ENCODE measurements around the gene EIF3A. TPM values are rescaled to one million over a fixed set of nuclear protein-coding genes. Genes with fewer than 3 reads are reported as not detected.
"Not testable (repeated sequence)": the region's sequence is repeated elsewhere in the genome, so short reads cannot be mapped to it uniquely, and the experiment has no call there.

The EIF3A gene
- total RNA-seq, 3 donors from 2014 or later: 188 to 194 (median 194) TPM

GRCh38 chr10:119107106-119107505 lies 26.5 kb upstream of the EIF3A start:
- not testable (repeated sequence) for DNase-seq; H3K4me3 Mint-ChIP-seq; H3K9me3 Mint-ChIP-seq; ATAC-seq; H3K27me3 Mint-ChIP-seq (ENCODE audit: low read depth)
- Mint-ChIP-seq H3K4me1 (ENCODE audit: low read depth) (peaks cover 12% of the 10 kb centered on the region), H3K36me3 (ENCODE audit: insufficient read depth) (peaks cover 14% of the 10 kb centered on the region)

- ATAC-seq; DNase-seq; H3K27me3 Mint-ChIP-seq (ENCODE audit: low read depth); H3K9me3 Mint-ChIP-seq: not testable (repeated sequence)
- Mint-ChIP-seq H3K36me3 (ENCODE audit: insufficient read depth) (peaks cover 12% of the 10 kb centered on the region), H3K4me1 (ENCODE audit: low read depth) (peaks cover 19% of the 10 kb centered on the region), H3K4me3 (peak overlapping the region; percentile 76)
These were observed 25.3 kb upstream of the EIF3A start for GRCh38 chr10:119105899-119106298.

- Mint-ChIP-seq H3K36me3 (ENCODE audit: insufficient read depth) (peaks cover 11% of the 10 kb centered on the region), H3K4me1 (ENCODE audit: low read depth) (peaks cover 22% of the 10 kb centered on the region), H3K9me3 (no peaks in the 10 kb centered on the region), H3K4me3 (peak overlapping the region; percentile 76), H3K27me3 (ENCODE audit: low read depth) (no peaks in the 10 kb centered on the region)
- ATAC-seq: no peak
- no peak for DNase-seq
These were observed 24.5 kb upstream of the EIF3A start for GRCh38 chr10:119105155-119105554.

GRCh38 chr10:119104654-119105015 lies 24.0 kb upstream of the EIF3A start:
- no peak for ATAC-seq
- DNase-seq: peak; percentile 10
- Mint-ChIP-seq H3K36me3 (ENCODE audit: insufficient read depth) (peaks cover 9% of the 10 kb centered on the region), H3K27me3 (ENCODE audit: low read depth) (no peaks in the 10 kb centered on the region), H3K4me3 (peak overlapping the region; percentile 76), H3K9me3 (no peaks in the 10 kb centered on the region), H3K4me1 (ENCODE audit: low read depth) (peaks cover 22% of the 10 kb centered on the region)

GRCh38 chr10:119103903-119104653 lies 23.5 kb upstream of the EIF3A start, which contains the start of gene DENND10:
TSS of gene DENND10 (plus strand) at chr10:119104113. CDS start at chr10:119104143, 30 bp downstream.
- peak; percentile 88 to 91 for ATAC-seq
- H3K27me3 Mint-ChIP-seq (ENCODE audit: low read depth): no peaks in the 10 kb centered on the region

GRCh38 chr10:119103241-119103902 lies 22.8 kb upstream of the EIF3A start:
- ATAC-seq: no peak
- H3K9me3 Mint-ChIP-seq: no peaks in the 10 kb centered on the region

More at GRCh38 chr10:119103903-119104653, 23.5 kb upstream of the EIF3A start, which contains the start of gene DENND10:
- Mint-ChIP-seq H3K9me3 (no peaks in the 10 kb centered on the region), H3K4me3 (peak within 1 kb of the TSS; percentile 76), H3K4me1 (ENCODE audit: low read depth) (peaks cover 22% of the 10 kb centered on the region), H3K36me3 (ENCODE audit: insufficient read depth) (peaks cover 6% of the 10 kb centered on the region)
- DNase-seq: peak; percentile 76

GRCh38 chr10:119101366-119102098 lies 20.9 kb upstream of the EIF3A start:
- Mint-ChIP-seq H3K4me3 (no peak overlapping the region), H3K9me3 (no peaks in the 10 kb centered on the region), H3K27me3 (ENCODE audit: low read depth) (no peaks in the 10 kb centered on the region), H3K4me1 (ENCODE audit: low read depth) (peaks cover 22% of the 10 kb centered on the region), H3K36me3 (ENCODE audit: insufficient read depth) (no peaks in the 10 kb centered on the region)
- no peak for DNase-seq
- ATAC-seq: no peak

More at GRCh38 chr10:119103241-119103902, 22.8 kb upstream of the EIF3A start:
- Mint-ChIP-seq H3K4me1 (ENCODE audit: low read depth) (peaks cover 22% of the 10 kb centered on the region), H3K36me3 (ENCODE audit: insufficient read depth) (peaks cover 5% of the 10 kb centered on the region), H3K4me3 (peak overlapping the region; percentile 74), H3K27me3 (ENCODE audit: low read depth) (no peaks in the 10 kb centered on the region)
- no peak for DNase-seq

- H3K4me3 Mint-ChIP-seq: no peak overlapping the region
- no peaks in the 10 kb centered on the region for H3K27me3 Mint-ChIP-seq (ENCODE audit: low read depth)
- no peaks in the 10 kb centered on the region for H3K36me3 Mint-ChIP-seq (ENCODE audit: insufficient read depth)
- H3K9me3 Mint-ChIP-seq: no peaks in the 10 kb centered on the region
- DNase-seq (no peak), ATAC-seq (no peak)
- H3K4me1 Mint-ChIP-seq (ENCODE audit: low read depth): peaks cover 28% of the 10 kb centered on the region
These were observed 20.0 kb upstream of the EIF3A start for GRCh38 chr10:119100434-119101238.

GRCh38 chr10:119098576-119098975 lies 18.0 kb upstream of the EIF3A start:
- Mint-ChIP-seq H3K36me3 (ENCODE audit: insufficient read depth) (no peaks in the 10 kb centered on the region), H3K9me3 (no peaks in the 10 kb centered on the region), H3K27me3 (ENCODE audit: low read depth) (no peaks in the 10 kb centered on the region), H3K4me3 (no peak overlapping the region), H3K4me1 (ENCODE audit: low read depth) (peaks cover 30% of the 10 kb centered on the region)
- no peak for DNase-seq
- no peak for ATAC-seq

GRCh38 chr10:119096641-119097415 lies 16.2 kb upstream of the EIF3A start:
- H3K4me3 Mint-ChIP-seq; H3K36me3 Mint-ChIP-seq (ENCODE audit: insufficient read depth); DNase-seq; H3K9me3 Mint-ChIP-seq; H3K27me3 Mint-ChIP-seq (ENCODE audit: low read depth); ATAC-seq: not testable (repeated sequence)
- peaks cover 39% of the 10 kb centered on the region for H3K4me1 Mint-ChIP-seq (ENCODE audit: low read depth)

- Mint-ChIP-seq H3K4me1 (ENCODE audit: low read depth) (peaks cover 39% of the 10 kb centered on the region), H3K36me3 (ENCODE audit: insufficient read depth) (no peaks in the 10 kb centered on the region), H3K27me3 (ENCODE audit: low read depth) (no peaks in the 10 kb centered on the region), H3K4me3 (no peak overlapping the region), H3K9me3 (no peaks in the 10 kb centered on the region)
- ATAC-seq: peak in 1 of 2 donors; percentile 22
- no peak for DNase-seq
These were observed 15.0 kb upstream of the EIF3A start for GRCh38 chr10:119095640-119096039.

- Mint-ChIP-seq H3K27me3 (ENCODE audit: low read depth) (no peaks in the 10 kb centered on the region), H3K4me3 (peak overlapping the region; percentile 53), H3K4me1 (ENCODE audit: low read depth) (peaks cover 52% of the 10 kb centered on the region), H3K36me3 (ENCODE audit: insufficient read depth) (no peaks in the 10 kb centered on the region), H3K9me3 (no peaks in the 10 kb centered on the region)
- DNase-seq: no peak
- ATAC-seq: peak; percentile 74 to 75
These were observed 10.4 kb upstream of the EIF3A start for GRCh38 chr10:119090968-119091367.

Measured in activated T-cell treated with anti-CD3 and anti-CD28 coated beads, Interleukin-2, amount 50 U/mL, for 4 hours (primary cell).